Lung microvascular endothelial cell (primary cell): ENCODE results near the gene FBXL20. TPM values are rescaled to one million over a fixed set of nuclear protein-coding genes. Genes with fewer than 3 reads are reported as not detected.
"Not testable (repeated sequence)": the region's sequence is repeated elsewhere in the genome, so short reads cannot be mapped to it uniquely, and the experiment has no call there.

Source experiments
- DNase-seq, 2 donors: peaks; one replicate each; pipeline versions ENCODE4 v3.0.0 to v3.0.0-alpha.2; 2010; ENCODE audit warnings: low read depth in 2 of 2
- total RNA-seq: library from RNA; depleted of rRNA; stranded (reverse); fragments of >200 nt; gene quantifications from 2 replicates; pipeline ENCODE4 v1.2.1, GENCODE V29; 2014

The FBXL20 gene
- 7.0 and 10.1 TPM in 2 replicates for total RNA-seq

GRCh38 chr17:39401412-39402243 lies at the start of gene FBXL20:
FBXL20 (minus strand) TSS chr17:39401626; CDS start chr17:39401402, 224 bp downstream.
- DNase-seq: peak; percentile 89 to 92

- DNase-seq: peak; percentile 98 to 99
Observed at GRCh38 chr17:39450847-39451581, 49.6 kb upstream of the FBXL20 start, which contains the start of gene MED1. MED1 (minus strand) TSS chr17:39451263; CDS start chr17:39451062, 201 bp downstream.

GRCh38 chr17:39450051-39450450 lies 48.6 kb upstream of the FBXL20 start:
- DNase-seq: no peak

GRCh38 chr17:39447561-39447960 lies 46.1 kb upstream of the FBXL20 start:
- no peak for DNase-seq

- DNase-seq: no peak
Observed at GRCh38 chr17:39443326-39443725, 41.9 kb upstream of the FBXL20 start.

GRCh38 chr17:39439868-39440267 lies 38.4 kb upstream of the FBXL20 start:
- DNase-seq: not testable (repeated sequence)

- no peak for DNase-seq
Observed at GRCh38 chr17:39429600-39429999, 28.2 kb upstream of the FBXL20 start.

GRCh38 chr17:39416141-39416540 lies 14.7 kb upstream of the FBXL20 start:
- DNase-seq: no peak

GRCh38 chr17:39410279-39410678 lies 8.9 kb upstream of the FBXL20 start:
- DNase-seq: no peak

GRCh38 chr17:39408360-39408759 lies 6.9 kb upstream of the FBXL20 start:
- DNase-seq: no peak

GRCh38 chr17:39406951-39407350 lies 5.5 kb upstream of the FBXL20 start:
- DNase-seq: no peak

GRCh38 chr17:39405436-39405835 lies 4.0 kb upstream of the FBXL20 start:
- no peak for DNase-seq

- DNase-seq: peak in 1 of 2 donors; percentile 70
Observed at GRCh38 chr17:39404542-39405378, 3.3 kb upstream of the FBXL20 start.

- DNase-seq: no peak
Observed at GRCh38 chr17:39402890-39403605, 1.6 kb upstream of the FBXL20 start.

- DNase-seq: peak; percentile 94 to 95
Observed at GRCh38 chr17:39402244-39402889, 941 bp upstream of the FBXL20 start.

- peak; percentile 20 to 33 for DNase-seq
Observed at GRCh38 chr17:39400547-39401411, 647 bp downstream of the FBXL20 start.

- DNase-seq: no peak
Observed at GRCh38 chr17:39399791-39400190, 1.6 kb downstream of the FBXL20 start.

GRCh38 chr17:39393736-39394135 lies 7.7 kb downstream of the FBXL20 start:
- DNase-seq: peak in 1 of 2 donors; percentile 32

GRCh38 chr17:39391448-39391847 lies 10.0 kb downstream of the FBXL20 start:
- no peak for DNase-seq
